ENCODE results near the gene STXBP2. TPM values are rescaled to one million over a fixed set of nuclear protein-coding genes. Genes with fewer than 3 reads are reported as not detected.
"Not testable (repeated sequence)": the region's sequence is repeated elsewhere in the genome, so short reads cannot be mapped to it uniquely, and the experiment has no call there.

The STXBP2 gene
- total RNA-seq, 2 donors from 2014 or later = 119 to 126 TPM

GRCh38 chr19:7642295-7643030 is 5.6 kb downstream of the STXBP2 start:
- peaks cover 32% of the 10 kb centered on the region for H3K36me3 Mint-ChIP-seq (ENCODE audit: low read depth)
- Histone ChIP-seq H3K27me3 (ENCODE audit: control insufficient read depth, insufficient read depth, low read length, poor library complexity, severe bottlenecking) (no peaks in the 10 kb centered on the region), H3K4me3 (ENCODE audit: low read length) (no peak overlapping the region), H3K36me3 (ENCODE audit: control insufficient read depth, insufficient read depth, low read length) (peaks cover 18% of the 10 kb centered on the region), H3K9me3 (ENCODE audit: control insufficient read depth, low read length) (no peaks in the 10 kb centered on the region), H3K9ac (ENCODE audit: extremely low read depth, low read length, poor library complexity, severe bottlenecking) (no peak overlapping the region), H3K27ac (ENCODE audit: low read depth, low read length) (no peak overlapping the region), H3K4me1 (ENCODE audit: control insufficient read depth, insufficient read depth, low read length) (no peaks in the 10 kb centered on the region)
- peaks cover 2% of the 10 kb centered on the region for H3K9me3 Mint-ChIP-seq
- no peak for TF ChIP-seq CTCF (conservative IDR thresholded peaks at IDR 0.05)
- DNase-seq = no peak
- 92 to 97% methylated on average over 10 to 27 of the region's 27 CpGs for WGBS, 2 experiments (ENCODE audit: insufficient coverage in 1 of 2, insufficient read length in 1 of 2)
- H3K4me3 Mint-ChIP-seq = no peak overlapping the region
- peaks cover 8% of the 10 kb centered on the region for H3K4me1 Mint-ChIP-seq
- H3K27me3 Mint-ChIP-seq (ENCODE audit: insufficient read depth) = no peaks in the 10 kb centered on the region
- H3K27ac Mint-ChIP-seq = no peak overlapping the region

- no peak for DNase-seq
- Mint-ChIP-seq H3K4me1 (peaks cover 8% of the 10 kb centered on the region), H3K27me3 (ENCODE audit: insufficient read depth) (no peaks in the 10 kb centered on the region)
These were observed 6.1 kb downstream of the STXBP2 start for GRCh38 chr19:7643031-7643415.

GRCh38 chr19:7643629-7644549 is 7.0 kb downstream of the STXBP2 start:
- H3K9me3 Mint-ChIP-seq; H3K4me3 Mint-ChIP-seq; H3K27me3 Mint-ChIP-seq (ENCODE audit: insufficient read depth); H3K4me3 ChIP-seq (ENCODE audit: low read length); H3K27me3 ChIP-seq (ENCODE audit: control insufficient read depth, insufficient read depth, low read length, poor library complexity, severe bottlenecking); H3K9ac ChIP-seq (ENCODE audit: extremely low read depth, low read length, poor library complexity, severe bottlenecking); H3K27ac Mint-ChIP-seq; H3K4me1 Mint-ChIP-seq; H3K27ac ChIP-seq (ENCODE audit: low read depth, low read length); H3K4me1 ChIP-seq (ENCODE audit: control insufficient read depth, insufficient read depth, low read length); H3K9me3 ChIP-seq (ENCODE audit: control insufficient read depth, low read length): not testable (repeated sequence)
- peaks cover 43% of the 10 kb centered on the region for H3K36me3 Mint-ChIP-seq (ENCODE audit: low read depth)
- 64 to 75% methylated on average over 6 to 10 of the region's 10 CpGs for WGBS, 2 experiments (ENCODE audit: insufficient coverage in 1 of 2, insufficient read length in 1 of 2)
- DNase-seq = peak; percentile 88
- peaks cover 18% of the 10 kb centered on the region for H3K36me3 ChIP-seq (ENCODE audit: control insufficient read depth, insufficient read depth, low read length)

More at GRCh38 chr19:7643031-7643415, 6.1 kb downstream of the STXBP2 start:
- Histone ChIP-seq H3K27ac (ENCODE audit: low read depth, low read length) (no peak overlapping the region), H3K9ac (ENCODE audit: extremely low read depth, low read length, poor library complexity, severe bottlenecking) (no peak overlapping the region), H3K4me1 (ENCODE audit: control insufficient read depth, insufficient read depth, low read length) (no peaks in the 10 kb centered on the region), H3K36me3 (ENCODE audit: control insufficient read depth, insufficient read depth, low read length) (peaks cover 18% of the 10 kb centered on the region), H3K9me3 (ENCODE audit: control insufficient read depth, low read length) (no peaks in the 10 kb centered on the region), H3K27me3 (ENCODE audit: control insufficient read depth, insufficient read depth, low read length, poor library complexity, severe bottlenecking) (no peaks in the 10 kb centered on the region), H3K4me3 (ENCODE audit: low read length) (no peak overlapping the region)
- no peak overlapping the region for H3K27ac Mint-ChIP-seq
- no peak overlapping the region for H3K4me3 Mint-ChIP-seq
- peaks cover 2% of the 10 kb centered on the region for H3K9me3 Mint-ChIP-seq
- TF ChIP-seq CTCF (conservative IDR thresholded peaks at IDR 0.05) = no peak
- 92% methylated on average over 8 of the region's 8 CpGs; no CpG with 5 or more reads in 1 of the 2 experiments for WGBS, 2 experiments (ENCODE audit: insufficient coverage in 1 of 2, insufficient read length in 1 of 2)
- H3K36me3 Mint-ChIP-seq (ENCODE audit: low read depth) = peaks cover 38% of the 10 kb centered on the region
